Calu3 (cell line): ENCODE measurements around the gene AP1G1. TPM values are rescaled to one million over a fixed set of nuclear protein-coding genes. Genes with fewer than 3 reads are reported as not detected.
"Not testable (repeated sequence)": the region's sequence is repeated elsewhere in the genome, so short reads cannot be mapped to it uniquely, and the experiment has no call there.

ENCODE experiments used
- BruUV-seq: library from RNA; stranded (reverse); fragments of 400-500 nt; replicated peaks from 2 replicates; lab custom pipeline; 2021; lab: Mats Ljungman, UMichigan
- CTCF ChIA-PET: fragments of 300-600 bp; sonication (Branson Sonifier 250); formaldehyde crosslinking; loops from one replicate; lab custom pipeline; 2022; ENCODE audit warnings: antibody characterized with exemption; lab: Charles Lee
- DNase-seq: peaks from one replicate; pipeline ENCODE4 v3.0.0; 2022
- H3K27ac Mint-ChIP-seq: one replicate; pipeline ENCODE4 v1.8.0; 2022; ENCODE audit warnings: mixed read lengths; ENCODE audit not compliant: unreplicated experiment
- H3K27me3 Mint-ChIP-seq: one replicate; pipeline ENCODE4 v1.8.0; 2022; ENCODE audit warnings: mixed read lengths; ENCODE audit not compliant: unreplicated experiment
- H3K36me3 Mint-ChIP-seq: one replicate; pipeline ENCODE4 v1.8.0; 2022; ENCODE audit warnings: mild to moderate bottlenecking, moderate library complexity, mixed read lengths; ENCODE audit not compliant: insufficient read depth, unreplicated experiment
- H3K4me1 Mint-ChIP-seq: one replicate; pipeline ENCODE4 v1.8.0; 2022; ENCODE audit warnings: mild to moderate bottlenecking, low read depth, mixed read lengths; ENCODE audit not compliant: unreplicated experiment
- H3K4me3 Mint-ChIP-seq: one replicate; pipeline ENCODE4 v1.8.0; 2022; ENCODE audit warnings: mild to moderate bottlenecking, low read depth, moderate library complexity, mixed read lengths; ENCODE audit not compliant: unreplicated experiment
- H3K9me3 Mint-ChIP-seq: one replicate; pipeline ENCODE4 v1.8.0; 2022; ENCODE audit warnings: low read depth, mixed read lengths; ENCODE audit not compliant: unreplicated experiment
- intact Hi-C: fragments of 100-400 bp; cut with micrococcal nuclease; formaldehyde crosslinking; loops from one replicate; pipeline ENCODE4 v1.10.0; 2022; ENCODE audit not compliant: unreplicated experiment
- total RNA-seq: library from RNA; stranded (reverse); gene quantifications from 2 replicates; pipeline ENCODE4 v1.2.3, GENCODE V29; 2022
- TF ChIP-seq, protein P1 (sequence below): fragments of 200-600 bp; IDR thresholded peaks from one replicate; pipeline ENCODE4 v1.8.0; 2022; ENCODE audit warnings: antibody characterized with exemption; ENCODE audit not compliant: unreplicated experiment

AP1G1 gene
- total RNA-seq, 1 experiment from 2014 or later, result 144 TPM

DNA sequence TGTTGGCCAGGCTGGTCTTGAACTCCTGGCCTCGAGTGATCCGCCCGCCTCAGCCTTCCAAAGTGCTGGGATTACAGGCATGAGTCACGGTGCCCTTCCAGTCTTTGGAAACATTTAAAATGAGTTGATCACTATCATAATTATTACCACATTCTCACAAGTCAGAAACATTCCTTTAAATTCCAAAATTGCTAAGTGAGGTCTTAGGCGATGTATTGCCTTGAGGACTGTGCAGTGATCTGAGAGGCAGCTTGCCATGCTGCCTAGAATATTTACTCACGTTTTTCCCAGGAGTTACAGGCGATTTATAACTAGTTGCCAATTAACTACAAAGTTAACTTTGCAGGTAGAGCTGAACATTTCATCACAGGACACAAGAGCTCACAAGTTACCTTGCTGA is 31.4 kb upstream of the AP1G1 start:
- Mint-ChIP-seq H3K4me3 (no peak overlapping the region), H3K27me3 (no peaks in the 10 kb centered on the region), H3K27ac (no peak overlapping the region), H3K4me1 (peaks cover 8% of the 10 kb centered on the region), H3K9me3 (no peaks in the 10 kb centered on the region), H3K36me3 (peaks cover 5% of the 10 kb centered on the region)
- TF ChIP-seq, protein P1, sequence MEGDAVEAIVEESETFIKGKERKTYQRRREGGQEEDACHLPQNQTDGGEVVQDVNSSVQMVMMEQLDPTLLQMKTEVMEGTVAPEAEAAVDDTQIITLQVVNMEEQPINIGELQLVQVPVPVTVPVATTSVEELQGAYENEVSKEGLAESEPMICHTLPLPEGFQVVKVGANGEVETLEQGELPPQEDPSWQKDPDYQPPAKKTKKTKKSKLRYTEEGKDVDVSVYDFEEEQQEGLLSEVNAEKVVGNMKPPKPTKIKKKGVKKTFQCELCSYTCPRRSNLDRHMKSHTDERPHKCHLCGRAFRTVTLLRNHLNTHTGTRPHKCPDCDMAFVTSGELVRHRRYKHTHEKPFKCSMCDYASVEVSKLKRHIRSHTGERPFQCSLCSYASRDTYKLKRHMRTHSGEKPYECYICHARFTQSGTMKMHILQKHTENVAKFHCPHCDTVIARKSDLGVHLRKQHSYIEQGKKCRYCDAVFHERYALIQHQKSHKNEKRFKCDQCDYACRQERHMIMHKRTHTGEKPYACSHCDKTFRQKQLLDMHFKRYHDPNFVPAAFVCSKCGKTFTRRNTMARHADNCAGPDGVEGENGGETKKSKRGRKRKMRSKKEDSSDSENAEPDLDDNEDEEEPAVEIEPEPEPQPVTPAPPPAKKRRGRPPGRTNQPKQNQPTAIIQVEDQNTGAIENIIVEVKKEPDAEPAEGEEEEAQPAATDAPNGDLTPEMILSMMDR, result no peak
- DNase-seq, result no peak
- no TSS peak for BruUV-seq
- CTCF ChIA-PET, result interaction anchor here (1.4 kb wide), 1 partner anchor 10 kb away, joined by 3 read pairs; no protein-coding TSS in a partner anchor
- intact Hi-C loops, result no loop called here

DNA sequence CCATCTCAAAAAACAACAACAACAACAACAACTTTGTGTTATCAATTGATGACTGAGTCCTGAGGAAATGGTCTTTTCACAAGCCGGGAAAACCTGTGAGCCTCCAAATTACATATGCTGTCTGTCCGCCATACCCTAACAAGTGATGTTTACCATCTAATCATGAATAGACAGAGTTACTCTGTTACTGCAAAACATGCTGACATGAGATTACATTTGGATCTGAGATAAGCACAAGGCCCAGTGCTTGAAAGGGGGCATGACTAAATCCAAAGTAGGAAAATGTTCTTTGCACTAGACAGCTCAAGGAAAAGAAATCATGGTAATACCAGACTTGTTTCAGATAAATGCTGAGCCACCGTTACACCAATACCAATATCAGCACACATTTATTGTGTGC is 28.5 kb upstream of the AP1G1 start:
- TF ChIP-seq, protein P1, result no peak
- H3K27me3 Mint-ChIP-seq, result no peaks in the 10 kb centered on the region
- no peak overlapping the region for H3K27ac Mint-ChIP-seq
- no TSS peak for BruUV-seq
- peaks cover 14% of the 10 kb centered on the region for H3K4me1 Mint-ChIP-seq
- H3K36me3 Mint-ChIP-seq, result no peaks in the 10 kb centered on the region
- no peaks in the 10 kb centered on the region for H3K9me3 Mint-ChIP-seq
- H3K4me3 Mint-ChIP-seq, result no peak overlapping the region
- no peak for DNase-seq
- intact Hi-C loops, result no loop called here
- CTCF ChIA-PET, result no interaction called here

DNA sequence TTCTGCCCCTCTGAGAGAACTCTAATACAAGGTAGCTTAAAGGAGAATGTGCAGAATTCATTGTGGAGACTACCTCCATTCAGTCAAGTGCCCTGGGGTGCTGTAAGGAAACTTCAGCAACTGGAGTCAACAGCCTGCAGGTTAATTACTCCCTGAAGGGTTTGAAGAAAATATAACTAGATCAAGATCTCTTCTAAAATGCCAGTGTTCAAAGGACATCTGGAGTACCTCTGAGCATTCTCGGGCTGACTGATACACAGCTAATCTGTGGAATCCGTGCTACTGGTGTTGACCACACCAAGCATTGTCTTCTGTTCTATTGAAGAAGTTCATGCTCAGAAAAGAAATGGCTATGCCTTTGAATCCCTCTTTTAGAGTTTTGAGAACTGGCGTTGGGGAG is 25.7 kb upstream of the AP1G1 start:
- no peak for DNase-seq
- peaks cover 14% of the 10 kb centered on the region for H3K4me1 Mint-ChIP-seq
- H3K27me3 Mint-ChIP-seq, result no peaks in the 10 kb centered on the region
- H3K9me3 Mint-ChIP-seq, result no peaks in the 10 kb centered on the region
- H3K4me3 Mint-ChIP-seq, result no peak overlapping the region
- TF ChIP-seq, protein P1, result no peak
- no peak overlapping the region for H3K27ac Mint-ChIP-seq
- H3K36me3 Mint-ChIP-seq, result no peaks in the 10 kb centered on the region
- intact Hi-C loops, result no loop called here
- BruUV-seq, result no TSS peak
- CTCF ChIA-PET, result no interaction called here

DNA sequence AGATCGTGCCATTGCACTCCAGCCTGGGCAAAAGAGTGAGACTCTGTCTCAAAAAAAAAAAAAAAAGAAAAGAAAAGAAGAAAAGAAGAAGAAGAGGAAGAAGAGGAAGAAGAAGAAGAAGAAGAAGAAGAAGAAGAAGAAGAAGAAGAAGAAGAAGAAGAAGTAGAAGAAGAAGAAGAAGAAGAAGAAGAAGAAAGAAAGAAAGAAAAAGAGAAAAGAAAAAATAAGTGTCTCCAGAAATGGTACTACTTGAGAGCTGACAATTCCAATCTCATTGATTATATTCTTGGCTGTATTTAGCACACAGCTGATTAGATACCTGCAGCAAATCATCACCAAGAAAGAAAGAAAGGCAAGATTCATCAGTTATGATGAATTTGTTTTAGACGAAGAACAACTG is 23.5 kb upstream of the AP1G1 start:
- H3K9me3 Mint-ChIP-seq, H3K36me3 Mint-ChIP-seq, intact Hi-C loops, H3K27ac Mint-ChIP-seq, BruUV-seq, H3K4me3 Mint-ChIP-seq, DNase-seq: not testable (repeated sequence)
- CTCF ChIA-PET, result interaction anchor here (0.7 kb wide), 1 partner anchor 145 kb away, joined by 8 read pairs; no protein-coding TSS in a partner anchor
- Mint-ChIP-seq H3K4me1 (peaks cover 14% of the 10 kb centered on the region), H3K27me3 (peaks cover 10% of the 10 kb centered on the region)

DNA sequence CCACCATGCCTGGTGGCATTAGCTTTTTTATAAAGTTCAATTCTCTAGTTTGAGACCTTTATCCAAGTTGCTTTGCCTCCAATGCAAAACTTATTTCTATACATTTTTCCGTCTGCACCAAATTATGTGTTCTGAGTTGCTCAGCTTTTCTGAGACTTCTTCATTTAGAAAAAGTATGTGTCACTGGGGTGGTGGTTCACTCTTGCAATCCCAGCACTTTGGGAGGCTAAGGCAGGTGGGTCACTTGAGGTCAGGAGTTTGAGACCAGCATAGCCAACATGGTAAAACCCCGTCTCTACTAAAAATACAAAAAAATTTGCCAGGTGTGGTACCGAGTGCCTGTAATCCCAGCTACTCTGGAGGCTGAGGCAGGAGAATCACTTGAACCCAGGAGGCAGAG is 23.1 kb upstream of the AP1G1 start:
- H3K9me3 Mint-ChIP-seq, H3K4me3 Mint-ChIP-seq, H3K27ac Mint-ChIP-seq, intact Hi-C loops, DNase-seq, BruUV-seq, H3K36me3 Mint-ChIP-seq: not testable (repeated sequence)
- H3K27me3 Mint-ChIP-seq, result peaks cover 14% of the 10 kb centered on the region
- CTCF ChIA-PET, result interaction anchor here (0.7 kb wide), 1 partner anchor 145 kb away, joined by 8 read pairs; no protein-coding TSS in a partner anchor
- peaks cover 14% of the 10 kb centered on the region for H3K4me1 Mint-ChIP-seq
